ENCODE measurements around the gene GRM1. TPM values are rescaled to one million over a fixed set of nuclear protein-coding genes. Genes with fewer than 3 reads are reported as not detected.

Gene GRM1
- under 0.01 TPM in 1 of 2 replicates, not detected in the other for total RNA-seq

DNA sequence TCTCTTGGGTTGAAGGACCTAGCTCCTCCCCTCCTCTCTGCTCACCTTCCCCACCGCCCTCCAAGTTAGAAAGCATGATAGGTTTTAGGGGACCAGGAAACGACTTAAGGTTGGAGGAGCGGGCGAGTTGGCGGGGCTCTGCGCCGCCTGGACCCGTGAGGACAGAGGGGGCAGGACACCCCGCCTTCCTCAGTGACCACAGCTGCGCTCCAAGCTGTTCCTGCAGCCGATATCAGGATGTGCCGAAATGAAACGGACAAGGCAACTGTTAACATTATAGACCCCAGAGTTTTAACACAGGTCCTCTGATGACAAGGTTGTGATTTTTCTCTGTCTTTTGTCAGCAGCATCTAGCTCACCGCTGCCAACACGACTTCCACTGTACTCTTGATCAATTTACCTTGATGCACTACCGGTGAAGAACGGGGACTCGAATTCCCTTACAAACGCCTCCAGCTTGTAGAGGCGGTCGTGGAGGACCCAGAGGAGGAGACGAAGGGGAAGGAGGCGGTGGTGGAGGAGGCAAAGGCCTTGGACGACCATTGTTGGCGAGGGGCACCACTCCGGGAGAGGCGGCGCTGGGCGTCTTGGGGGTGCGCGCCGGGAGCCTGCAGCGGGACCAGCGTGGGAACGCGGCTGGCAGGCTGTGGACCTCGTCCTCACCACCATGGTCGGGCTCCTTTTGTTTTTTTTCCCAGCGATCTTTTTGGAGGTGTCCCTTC is at the start of gene GRM1:
TSS of gene GRM1 (plus strand) at position 212 of the 722 bp plus-strand sequence. CDS start at position 668, 456 bp downstream.
- no peak for DNase-seq (ENCODE audit: low read depth)
- H3K4me3 ChIP-seq (ENCODE audit: low read depth, low read length): no peak within 1 kb of the TSS
- TF ChIP-seq, protein P1, sequence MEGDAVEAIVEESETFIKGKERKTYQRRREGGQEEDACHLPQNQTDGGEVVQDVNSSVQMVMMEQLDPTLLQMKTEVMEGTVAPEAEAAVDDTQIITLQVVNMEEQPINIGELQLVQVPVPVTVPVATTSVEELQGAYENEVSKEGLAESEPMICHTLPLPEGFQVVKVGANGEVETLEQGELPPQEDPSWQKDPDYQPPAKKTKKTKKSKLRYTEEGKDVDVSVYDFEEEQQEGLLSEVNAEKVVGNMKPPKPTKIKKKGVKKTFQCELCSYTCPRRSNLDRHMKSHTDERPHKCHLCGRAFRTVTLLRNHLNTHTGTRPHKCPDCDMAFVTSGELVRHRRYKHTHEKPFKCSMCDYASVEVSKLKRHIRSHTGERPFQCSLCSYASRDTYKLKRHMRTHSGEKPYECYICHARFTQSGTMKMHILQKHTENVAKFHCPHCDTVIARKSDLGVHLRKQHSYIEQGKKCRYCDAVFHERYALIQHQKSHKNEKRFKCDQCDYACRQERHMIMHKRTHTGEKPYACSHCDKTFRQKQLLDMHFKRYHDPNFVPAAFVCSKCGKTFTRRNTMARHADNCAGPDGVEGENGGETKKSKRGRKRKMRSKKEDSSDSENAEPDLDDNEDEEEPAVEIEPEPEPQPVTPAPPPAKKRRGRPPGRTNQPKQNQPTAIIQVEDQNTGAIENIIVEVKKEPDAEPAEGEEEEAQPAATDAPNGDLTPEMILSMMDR (IDR thresholded peaks at IDR 0.05; ENCODE audit: insufficient read depth, low read depth, low read length): no peak

- TF ChIP-seq, protein P1 (IDR thresholded peaks at IDR 0.05; ENCODE audit: insufficient read depth, low read depth, low read length): no peak
- H3K4me3 ChIP-seq (ENCODE audit: low read depth, low read length): no peak overlapping the region
- no peak for DNase-seq (ENCODE audit: low read depth)
These were observed 19.5 kb upstream of the GRM1 start for GRCh38 chr6:146009338-146009737.

DNA sequence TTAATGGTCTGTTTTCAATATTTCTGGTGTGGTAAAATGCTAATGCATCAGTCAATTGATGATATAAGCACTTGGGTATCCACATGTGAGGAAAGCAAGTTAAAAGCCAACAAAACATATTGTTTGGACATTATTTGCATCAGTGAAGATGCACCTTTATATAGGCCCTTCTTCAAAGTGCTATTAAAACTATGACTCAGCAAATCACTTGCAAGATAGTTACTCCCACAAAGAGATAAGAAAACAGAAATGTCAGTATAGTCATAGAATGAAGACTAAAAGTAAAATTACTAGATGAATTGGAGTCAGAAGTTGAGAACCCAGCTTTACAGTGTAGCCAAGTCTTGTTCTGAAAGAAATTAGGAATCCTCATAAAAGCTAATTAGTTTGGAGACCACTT is 14.6 kb upstream of the GRM1 start:
- TF ChIP-seq, protein P1 (IDR thresholded peaks at IDR 0.05; ENCODE audit: insufficient read depth, low read depth, low read length): no peak
- no peak overlapping the region for H3K4me3 ChIP-seq (ENCODE audit: low read depth, low read length)
- no peak for DNase-seq (ENCODE audit: low read depth)

DNA sequence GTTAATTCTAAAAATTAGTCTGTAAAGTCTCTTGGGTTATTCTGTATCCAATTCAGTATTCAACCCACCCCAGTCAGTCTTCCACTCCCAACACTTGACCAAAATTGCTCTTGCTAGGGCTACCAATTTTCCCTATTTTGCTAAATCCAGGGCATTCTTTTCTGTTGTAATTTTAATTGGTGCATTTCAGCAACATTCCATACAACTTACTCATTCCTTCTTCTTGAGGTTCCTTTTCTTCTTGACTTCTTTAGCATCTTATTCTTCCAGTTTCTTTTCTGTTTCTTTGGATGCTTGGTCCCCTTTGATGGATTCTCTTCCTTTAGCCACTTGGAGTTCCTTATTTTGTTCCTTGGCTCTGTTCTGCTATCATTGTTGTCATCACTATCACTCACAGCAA is 11.2 kb upstream of the GRM1 start:
- TF ChIP-seq, protein P1 (IDR thresholded peaks at IDR 0.05; ENCODE audit: insufficient read depth, low read depth, low read length): no peak
- no peak for DNase-seq (ENCODE audit: low read depth)
- H3K4me3 ChIP-seq (ENCODE audit: low read depth, low read length): no peak overlapping the region

DNA sequence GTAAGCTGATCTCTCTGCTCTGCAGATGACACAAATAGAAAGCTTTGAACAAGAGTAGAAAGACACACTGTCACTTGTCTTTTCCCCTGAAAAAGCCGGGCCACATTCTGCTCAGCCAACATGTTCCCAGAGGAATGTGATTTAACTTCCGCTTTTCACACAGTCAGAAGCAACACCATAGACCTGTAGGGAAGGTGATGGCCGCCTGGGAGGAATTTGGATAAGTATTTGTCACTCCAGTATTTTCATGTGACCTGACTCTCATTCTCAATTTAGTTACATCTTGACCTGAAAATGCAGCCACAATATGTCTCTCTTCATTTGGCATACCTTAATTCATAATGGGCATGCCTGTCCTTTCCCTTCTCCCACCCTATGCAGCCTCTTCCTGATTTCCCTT is 2.0 kb upstream of the GRM1 start:
- no peak for DNase-seq (ENCODE audit: low read depth)
- no peak overlapping the region for H3K4me3 ChIP-seq (ENCODE audit: low read depth, low read length)
- TF ChIP-seq, protein P1 (IDR thresholded peaks at IDR 0.05; ENCODE audit: insufficient read depth, low read depth, low read length): no peak

DNA sequence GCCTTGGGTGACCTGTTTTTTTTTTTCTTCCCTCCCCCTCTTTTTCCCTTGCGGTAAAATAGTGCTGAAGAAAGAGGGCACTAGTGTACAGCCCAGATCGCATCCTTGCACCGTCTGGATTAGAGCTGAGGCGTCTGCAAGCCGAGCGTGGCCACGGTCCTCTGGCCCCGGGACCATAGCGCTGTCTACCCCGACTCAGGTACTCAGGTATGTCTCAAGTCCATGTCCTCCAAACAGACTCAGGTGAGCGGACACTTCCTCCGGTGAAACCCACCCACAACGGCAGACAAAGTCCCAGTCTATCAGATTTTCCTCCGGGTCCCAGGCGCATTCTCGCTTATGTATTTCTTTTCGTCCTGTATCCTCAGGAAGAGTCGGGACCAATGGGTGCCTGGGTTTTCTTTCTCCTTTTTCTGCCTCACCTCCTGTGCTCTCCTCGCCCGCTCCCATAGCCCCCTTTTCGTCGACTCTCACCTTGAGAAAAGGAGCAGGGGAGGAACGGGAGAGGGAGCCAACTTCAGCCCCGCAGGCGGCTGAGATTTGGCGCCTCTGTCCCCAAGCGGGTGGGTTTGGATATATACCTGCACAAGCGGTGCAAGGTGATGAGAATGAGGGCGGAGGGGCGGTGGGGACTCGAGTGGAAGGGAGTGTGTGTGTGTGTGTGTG is 1.1 kb upstream of the GRM1 start:
- DNase-seq (ENCODE audit: low read depth): no peak
- no peak overlapping the region for H3K4me3 ChIP-seq (ENCODE audit: low read depth, low read length)
- TF ChIP-seq, protein P1 (IDR thresholded peaks at IDR 0.05; ENCODE audit: insufficient read depth, low read depth, low read length): no peak

Data from fibroblast of villous mesenchyme (primary cell).